KMS-11 (cell line): Measurements from ENCODE around the gene RPL3.

Experiments used
- H2AFZ ChIP-seq: fragments of 200-600 bp; sonication (generic); 2 replicates; pipeline ENCODE4 v1.6.1; 2016; ENCODE audit warnings: antibody characterized with exemption, mixed run types, low read depth
- H3K27ac ChIP-seq: fragments of 200-600 bp; sonication (generic); 2 replicates; pipeline ENCODE4 v1.6.1; 2016; ENCODE audit warnings: mild to moderate bottlenecking, mixed run types
- H3K27me3 ChIP-seq: fragments of 200-600 bp; sonication (generic); 2 replicates; pipeline ENCODE4 v1.6.1; 2017; ENCODE audit warnings: mild to moderate bottlenecking, low read depth, mixed run types, moderate library complexity; ENCODE audit not compliant: insufficient read depth
- H3K36me3 ChIP-seq: fragments of 200-600 bp; sonication (generic); 2 replicates; pipeline ENCODE4 v1.6.1; 2017; ENCODE audit warnings: mild to moderate bottlenecking, mixed run types; ENCODE audit not compliant: insufficient read depth
- H3K4me1 ChIP-seq: fragments of 200-600 bp; sonication (generic); 2 replicates; pipeline ENCODE4 v1.6.1; 2016; ENCODE audit warnings: mild to moderate bottlenecking, low read depth, mixed run types; ENCODE audit not compliant: poor library complexity, severe bottlenecking
- H3K4me2 ChIP-seq: fragments of 200-600 bp; sonication (generic); 2 replicates; pipeline ENCODE4 v1.7.0; 2016; ENCODE audit warnings: mild to moderate bottlenecking, mixed run types
- H3K4me3 ChIP-seq: fragments of 200-600 bp; sonication (generic); IDR thresholded peaks from 2 replicates; pipeline ENCODE4 v1.6.1; 2017; ENCODE audit warnings: low read depth, low read length, mixed read lengths; ENCODE audit not compliant: insufficient read depth
- H3K79me2 ChIP-seq: fragments of 200-600 bp; sonication (generic); 2 replicates; pipeline ENCODE4 v1.6.1; 2016; ENCODE audit warnings: low read depth, mixed run types; ENCODE audit not compliant: insufficient read depth
- H3K9ac ChIP-seq: fragments of 200-600 bp; sonication (generic); 2 replicates; pipeline ENCODE4 v1.6.1; 2016; ENCODE audit warnings: mild to moderate bottlenecking, mixed run types
- H4K20me1 ChIP-seq: fragments of 200-600 bp; sonication (generic); 2 replicates; pipeline ENCODE4 v1.6.1; 2016; ENCODE audit warnings: mild to moderate bottlenecking, mixed run types; ENCODE audit not compliant: insufficient read depth
- TF ChIP-seq, protein P1 (sequence below): fragments of 200-600 bp; sonication (generic); conservative IDR thresholded peaks from 2 replicates; pipeline ENCODE4 v1.6.1; 2017; ENCODE audit warnings: low read depth, mild to moderate bottlenecking, antibody characterized with exemption, low read length, moderate library complexity, mixed read lengths

Gene RPL3

GRCh38 chr22:39301926-39302325, 17.5 kb downstream of the RPL3 start:
- Histone ChIP-seq H2AFZ (no peak overlapping the region), H3K4me2 (no peak overlapping the region), H4K20me1 (no peaks in the 10 kb centered on the region), H3K4me3 (no peak overlapping the region), H3K27me3 (peaks cover 33% of the 10 kb centered on the region), H3K9ac (no peak overlapping the region), H3K27ac (no peak overlapping the region), H3K36me3 (no peaks in the 10 kb centered on the region), H3K79me2 (no peaks in the 10 kb centered on the region), H3K4me1 (peaks cover 5% of the 10 kb centered on the region)
- TF ChIP-seq, protein P1, sequence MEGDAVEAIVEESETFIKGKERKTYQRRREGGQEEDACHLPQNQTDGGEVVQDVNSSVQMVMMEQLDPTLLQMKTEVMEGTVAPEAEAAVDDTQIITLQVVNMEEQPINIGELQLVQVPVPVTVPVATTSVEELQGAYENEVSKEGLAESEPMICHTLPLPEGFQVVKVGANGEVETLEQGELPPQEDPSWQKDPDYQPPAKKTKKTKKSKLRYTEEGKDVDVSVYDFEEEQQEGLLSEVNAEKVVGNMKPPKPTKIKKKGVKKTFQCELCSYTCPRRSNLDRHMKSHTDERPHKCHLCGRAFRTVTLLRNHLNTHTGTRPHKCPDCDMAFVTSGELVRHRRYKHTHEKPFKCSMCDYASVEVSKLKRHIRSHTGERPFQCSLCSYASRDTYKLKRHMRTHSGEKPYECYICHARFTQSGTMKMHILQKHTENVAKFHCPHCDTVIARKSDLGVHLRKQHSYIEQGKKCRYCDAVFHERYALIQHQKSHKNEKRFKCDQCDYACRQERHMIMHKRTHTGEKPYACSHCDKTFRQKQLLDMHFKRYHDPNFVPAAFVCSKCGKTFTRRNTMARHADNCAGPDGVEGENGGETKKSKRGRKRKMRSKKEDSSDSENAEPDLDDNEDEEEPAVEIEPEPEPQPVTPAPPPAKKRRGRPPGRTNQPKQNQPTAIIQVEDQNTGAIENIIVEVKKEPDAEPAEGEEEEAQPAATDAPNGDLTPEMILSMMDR = no peak

GRCh38 chr22:39301108-39301507, 18.3 kb downstream of the RPL3 start:
- Histone ChIP-seq H3K4me2 (no peak overlapping the region), H3K27ac (no peak overlapping the region), H3K27me3 (peaks cover 37% of the 10 kb centered on the region), H3K4me3 (no peak overlapping the region), H3K9ac (no peak overlapping the region), H3K79me2 (no peaks in the 10 kb centered on the region), H2AFZ (no peak overlapping the region), H3K4me1 (peaks cover 5% of the 10 kb centered on the region), H3K36me3 (no peaks in the 10 kb centered on the region), H4K20me1 (no peaks in the 10 kb centered on the region)
- TF ChIP-seq, protein P1 = no peak

GRCh38 chr22:39300186-39300830, 19.1 kb downstream of the RPL3 start:
- TF ChIP-seq, protein P1 = no peak
- Histone ChIP-seq H3K4me1 (peaks cover 5% of the 10 kb centered on the region), H3K4me2 (no peak overlapping the region), H2AFZ (no peak overlapping the region), H3K9ac (no peak overlapping the region), H4K20me1 (no peaks in the 10 kb centered on the region), H3K36me3 (no peaks in the 10 kb centered on the region), H3K27me3 (peaks cover 41% of the 10 kb centered on the region), H3K27ac (no peak overlapping the region), H3K79me2 (no peaks in the 10 kb centered on the region), H3K4me3 (no peak overlapping the region)

GRCh38 chr22:39299829-39300178, 19.6 kb downstream of the RPL3 start:
- H3K4me1 ChIP-seq = peaks cover 5% of the 10 kb centered on the region
- H3K27me3 ChIP-seq = peaks cover 41% of the 10 kb centered on the region
- H3K79me2 ChIP-seq = no peaks in the 10 kb centered on the region
- H3K36me3 ChIP-seq = no peaks in the 10 kb centered on the region
- TF ChIP-seq, protein P1 = no peak
- H3K4me2 ChIP-seq = no peak overlapping the region
- H4K20me1 ChIP-seq = no peaks in the 10 kb centered on the region
- H2AFZ ChIP-seq = no peak overlapping the region
- no peak overlapping the region for H3K9ac ChIP-seq
- no peak overlapping the region for H3K27ac ChIP-seq
- no peak overlapping the region for H3K4me3 ChIP-seq
